GM23338 (cell line): Measurements from ENCODE around the gene DPP10.

Source experiments
- CREB1 ChIP-seq: fragments of 250-450 bp; sonication (Bioruptor Pico); IDR thresholded peaks from 2 replicates; pipeline ENCODE4 v1.5.0; 2020; ENCODE audit warnings: low read depth, mild to moderate bottlenecking, moderate library complexity
- EZH2 ChIP-seq: fragments of 200-600 bp; sonication (generic); IDR thresholded peaks from one replicate; pipeline ENCODE4 v1.8.0; 2017; ENCODE audit warnings: antibody characterized with exemption, mild to moderate bottlenecking, low read depth; ENCODE audit not compliant: unreplicated experiment
- EZH2phosphoT487 ChIP-seq: fragments of 200-600 bp; sonication (generic); IDR thresholded peaks from one replicate; pipeline ENCODE4 v1.8.1; 2018; ENCODE audit warnings: antibody characterized with exemption; ENCODE audit not compliant: unreplicated experiment
- JUNB ChIP-seq: IDR thresholded peaks from one replicate; pipeline ENCODE4 v1.6.1; 2016; ENCODE audit warnings: antibody characterized with exemption; ENCODE audit not compliant: unreplicated experiment
- POLR2AphosphoS5 ChIP-seq: IDR thresholded peaks from 2 replicates; pipeline ENCODE4 v1.6.1; 2016; ENCODE audit warnings: antibody characterized with exemption, low read depth
- ZNF114 ChIP-seq: fragments of 250-450 bp; sonication (Bioruptor Pico); IDR thresholded peaks from 2 replicates; pipeline ENCODE4 v1.5.0; 2020; ENCODE audit warnings: mild to moderate bottlenecking, moderate library complexity
- ZNF331 ChIP-seq: fragments of 250-450 bp; sonication (Bioruptor Pico); IDR thresholded peaks from 2 replicates; pipeline ENCODE4 v1.5.0; 2020; ENCODE audit warnings: low read depth, mild to moderate bottlenecking, moderate library complexity
- TF ChIP-seq, protein P1 (sequence below), 2 experiments: fragments of 200-600 bp in 1 of 2; sonication (generic) in 1 of 2; conservative IDR thresholded peaks; 2 replicates each; pipeline versions ENCODE4 v1.5.1 to v1.6.1; 2016 to 2017; ENCODE audit warnings: antibody characterized with exemption in 2 of 2, low read depth in 2 of 2, mild to moderate bottlenecking in 2 of 2, moderate library complexity in 1 of 2
- TF ChIP-seq, protein P2 (sequence below): IDR thresholded peaks from one replicate; pipeline ENCODE4 v1.6.1; 2018; ENCODE audit warnings: antibody characterized with exemption; ENCODE audit not compliant: unreplicated experiment

DNA sequence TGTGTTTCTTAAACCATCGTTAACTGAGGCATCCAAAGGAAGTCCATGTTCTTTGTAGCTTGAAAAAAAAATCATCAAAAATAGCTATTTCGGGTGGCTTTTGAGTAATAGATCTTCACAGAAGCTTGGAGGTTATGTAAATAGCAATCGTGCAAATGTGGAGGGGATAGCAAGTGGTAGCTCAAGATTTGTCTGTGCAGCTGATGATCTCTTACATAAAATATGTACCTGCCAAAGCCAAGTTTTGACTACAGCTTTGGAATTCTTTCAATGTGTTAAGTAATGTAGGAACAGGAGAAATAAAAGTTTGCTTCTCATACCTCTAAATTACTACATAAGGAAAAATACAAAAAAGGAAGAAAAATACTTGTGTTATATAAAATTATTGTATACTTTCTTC, 1432.0 kb downstream of the DPP10 start:
- TF ChIP-seq, protein P1, sequence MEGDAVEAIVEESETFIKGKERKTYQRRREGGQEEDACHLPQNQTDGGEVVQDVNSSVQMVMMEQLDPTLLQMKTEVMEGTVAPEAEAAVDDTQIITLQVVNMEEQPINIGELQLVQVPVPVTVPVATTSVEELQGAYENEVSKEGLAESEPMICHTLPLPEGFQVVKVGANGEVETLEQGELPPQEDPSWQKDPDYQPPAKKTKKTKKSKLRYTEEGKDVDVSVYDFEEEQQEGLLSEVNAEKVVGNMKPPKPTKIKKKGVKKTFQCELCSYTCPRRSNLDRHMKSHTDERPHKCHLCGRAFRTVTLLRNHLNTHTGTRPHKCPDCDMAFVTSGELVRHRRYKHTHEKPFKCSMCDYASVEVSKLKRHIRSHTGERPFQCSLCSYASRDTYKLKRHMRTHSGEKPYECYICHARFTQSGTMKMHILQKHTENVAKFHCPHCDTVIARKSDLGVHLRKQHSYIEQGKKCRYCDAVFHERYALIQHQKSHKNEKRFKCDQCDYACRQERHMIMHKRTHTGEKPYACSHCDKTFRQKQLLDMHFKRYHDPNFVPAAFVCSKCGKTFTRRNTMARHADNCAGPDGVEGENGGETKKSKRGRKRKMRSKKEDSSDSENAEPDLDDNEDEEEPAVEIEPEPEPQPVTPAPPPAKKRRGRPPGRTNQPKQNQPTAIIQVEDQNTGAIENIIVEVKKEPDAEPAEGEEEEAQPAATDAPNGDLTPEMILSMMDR (conservative IDR thresholded peaks at IDR 0.05; ENCODE audit: low read depth in 2 of 2) = no peak
- TF ChIP-seq POLR2AphosphoS5 (no peak), EZH2 (no peak), ZNF331 (CRISPR knock-in tag) (no peak), JUNB (no peak), EZH2phosphoT487 (no peak), ZNF114 (no peak), CREB1 (CRISPR knock-in tag) (no peak)
- TF ChIP-seq, protein P2, sequence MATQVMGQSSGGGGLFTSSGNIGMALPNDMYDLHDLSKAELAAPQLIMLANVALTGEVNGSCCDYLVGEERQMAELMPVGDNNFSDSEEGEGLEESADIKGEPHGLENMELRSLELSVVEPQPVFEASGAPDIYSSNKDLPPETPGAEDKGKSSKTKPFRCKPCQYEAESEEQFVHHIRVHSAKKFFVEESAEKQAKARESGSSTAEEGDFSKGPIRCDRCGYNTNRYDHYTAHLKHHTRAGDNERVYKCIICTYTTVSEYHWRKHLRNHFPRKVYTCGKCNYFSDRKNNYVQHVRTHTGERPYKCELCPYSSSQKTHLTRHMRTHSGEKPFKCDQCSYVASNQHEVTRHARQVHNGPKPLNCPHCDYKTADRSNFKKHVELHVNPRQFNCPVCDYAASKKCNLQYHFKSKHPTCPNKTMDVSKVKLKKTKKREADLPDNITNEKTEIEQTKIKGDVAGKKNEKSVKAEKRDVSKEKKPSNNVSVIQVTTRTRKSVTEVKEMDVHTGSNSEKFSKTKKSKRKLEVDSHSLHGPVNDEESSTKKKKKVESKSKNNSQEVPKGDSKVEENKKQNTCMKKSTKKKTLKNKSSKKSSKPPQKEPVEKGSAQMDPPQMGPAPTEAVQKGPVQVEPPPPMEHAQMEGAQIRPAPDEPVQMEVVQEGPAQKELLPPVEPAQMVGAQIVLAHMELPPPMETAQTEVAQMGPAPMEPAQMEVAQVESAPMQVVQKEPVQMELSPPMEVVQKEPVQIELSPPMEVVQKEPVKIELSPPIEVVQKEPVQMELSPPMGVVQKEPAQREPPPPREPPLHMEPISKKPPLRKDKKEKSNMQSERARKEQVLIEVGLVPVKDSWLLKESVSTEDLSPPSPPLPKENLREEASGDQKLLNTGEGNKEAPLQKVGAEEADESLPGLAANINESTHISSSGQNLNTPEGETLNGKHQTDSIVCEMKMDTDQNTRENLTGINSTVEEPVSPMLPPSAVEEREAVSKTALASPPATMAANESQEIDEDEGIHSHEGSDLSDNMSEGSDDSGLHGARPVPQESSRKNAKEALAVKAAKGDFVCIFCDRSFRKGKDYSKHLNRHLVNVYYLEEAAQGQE = no peak
